ENCODE results near the gene ZAR1L.
"Not testable (repeated sequence)": the region's sequence is repeated elsewhere in the genome, so short reads cannot be mapped to it uniquely, and the experiment has no call there.

The ZAR1L gene

GRCh38 chr13:32315238-32316027 is at the start of gene ZAR1L, which contains the start of gene BRCA2:
Gene ZAR1L (minus strand): TSS chr13:32315363. CDS start chr13:32311925, 3,438 bp downstream.
Gene BRCA2 (plus strand): TSS chr13:32315508. CDS start chr13:32316461, 953 bp downstream.
- Histone ChIP-seq H3K36me3 (ENCODE audit: control insufficient read depth in 1 of 2, insufficient read depth in 2 of 2, low read length in 2 of 2) (peaks cover 0 to 4% of the 10 kb centered on the region in 2 donors), H3K4me3 (ENCODE audit: low read depth in 1 of 2, low read length in 2 of 2) (peak within 1 kb of the TSS; percentile 88 to 96), H3K4me1 (ENCODE audit: control insufficient read depth in 1 of 2, insufficient read depth in 2 of 2, low read length in 2 of 2) (peaks cover 0 to 6% of the 10 kb centered on the region in 2 donors), H3K27ac (ENCODE audit: low read length) (peak within 1 kb of the TSS; percentile 99), H3K9me3 (ENCODE audit: control insufficient read depth in 1 of 2, low read length in 2 of 2) (no peaks in the 10 kb centered on the region), H3K27me3 (ENCODE audit: low read depth, low read length) (no peaks in the 10 kb centered on the region)

GRCh38 chr13:32362574-32362973 is 47.4 kb upstream of the ZAR1L start:
- H3K27me3 ChIP-seq (ENCODE audit: low read depth, low read length), result no peaks in the 10 kb centered on the region
- no peaks in the 10 kb centered on the region for H3K9me3 ChIP-seq (ENCODE audit: control insufficient read depth in 1 of 2, low read length in 2 of 2)
- no peak overlapping the region for H3K4me3 ChIP-seq (ENCODE audit: low read depth in 1 of 2, low read length in 2 of 2)
- H3K4me1 ChIP-seq (ENCODE audit: control insufficient read depth in 1 of 2, insufficient read depth in 2 of 2, low read length in 2 of 2), result no peaks in the 10 kb centered on the region
- H3K27ac ChIP-seq (ENCODE audit: low read length), result no peak overlapping the region
- H3K36me3 ChIP-seq (ENCODE audit: control insufficient read depth in 1 of 2, insufficient read depth in 2 of 2, low read length in 2 of 2), result no peaks in the 10 kb centered on the region

GRCh38 chr13:32355935-32356334 is 40.8 kb upstream of the ZAR1L start:
- not testable (repeated sequence) for H3K36me3 ChIP-seq (ENCODE audit: control insufficient read depth in 1 of 2, insufficient read depth in 2 of 2, low read length in 2 of 2)

GRCh38 chr13:32354040-32354439 is 38.9 kb upstream of the ZAR1L start:
- H3K27me3 ChIP-seq (ENCODE audit: low read depth, low read length), result no peaks in the 10 kb centered on the region
- no peak overlapping the region for H3K27ac ChIP-seq (ENCODE audit: low read length)
- no peaks in the 10 kb centered on the region for H3K36me3 ChIP-seq (ENCODE audit: control insufficient read depth in 1 of 2, insufficient read depth in 2 of 2, low read length in 2 of 2)
- no peaks in the 10 kb centered on the region for H3K9me3 ChIP-seq (ENCODE audit: control insufficient read depth in 1 of 2, low read length in 2 of 2)
- H3K4me1 ChIP-seq (ENCODE audit: control insufficient read depth in 1 of 2, insufficient read depth in 2 of 2, low read length in 2 of 2), result no peaks in the 10 kb centered on the region
- H3K4me3 ChIP-seq (ENCODE audit: low read depth in 1 of 2, low read length in 2 of 2), result no peak overlapping the region

More at GRCh38 chr13:32355935-32356334, 40.8 kb upstream of the ZAR1L start:
- H3K27ac ChIP-seq (ENCODE audit: low read length); H3K27me3 ChIP-seq (ENCODE audit: low read depth, low read length); H3K4me1 ChIP-seq (ENCODE audit: control insufficient read depth in 1 of 2, insufficient read depth in 2 of 2, low read length in 2 of 2); H3K9me3 ChIP-seq (ENCODE audit: control insufficient read depth in 1 of 2, low read length in 2 of 2); H3K4me3 ChIP-seq (ENCODE audit: low read depth in 1 of 2, low read length in 2 of 2): not testable (repeated sequence)

- H3K36me3 ChIP-seq (ENCODE audit: control insufficient read depth in 1 of 2, insufficient read depth in 2 of 2, low read length in 2 of 2); H3K4me1 ChIP-seq (ENCODE audit: control insufficient read depth in 1 of 2, insufficient read depth in 2 of 2, low read length in 2 of 2); H3K27me3 ChIP-seq (ENCODE audit: low read depth, low read length); H3K4me3 ChIP-seq (ENCODE audit: low read depth in 1 of 2, low read length in 2 of 2); H3K27ac ChIP-seq (ENCODE audit: low read length); H3K9me3 ChIP-seq (ENCODE audit: control insufficient read depth in 1 of 2, low read length in 2 of 2): not testable (repeated sequence)
These were observed 35.8 kb upstream of the ZAR1L start for GRCh38 chr13:32350839-32351441.

GRCh38 chr13:32347651-32348050 is 32.5 kb upstream of the ZAR1L start:
- Histone ChIP-seq H3K27ac (ENCODE audit: low read length) (no peak overlapping the region), H3K27me3 (ENCODE audit: low read depth, low read length) (no peaks in the 10 kb centered on the region), H3K4me1 (ENCODE audit: control insufficient read depth in 1 of 2, insufficient read depth in 2 of 2, low read length in 2 of 2) (no peaks in the 10 kb centered on the region), H3K4me3 (ENCODE audit: low read depth in 1 of 2, low read length in 2 of 2) (no peak overlapping the region), H3K9me3 (ENCODE audit: control insufficient read depth in 1 of 2, low read length in 2 of 2) (no peaks in the 10 kb centered on the region), H3K36me3 (ENCODE audit: control insufficient read depth in 1 of 2, insufficient read depth in 2 of 2, low read length in 2 of 2) (no peaks in the 10 kb centered on the region)

GRCh38 chr13:32340914-32341313 is 25.8 kb upstream of the ZAR1L start:
- H3K9me3 ChIP-seq (ENCODE audit: control insufficient read depth in 1 of 2, low read length in 2 of 2), result no peaks in the 10 kb centered on the region
- H3K27ac ChIP-seq (ENCODE audit: low read length), result no peak overlapping the region
- no peaks in the 10 kb centered on the region for H3K36me3 ChIP-seq (ENCODE audit: control insufficient read depth in 1 of 2, insufficient read depth in 2 of 2, low read length in 2 of 2)
- no peak overlapping the region for H3K4me3 ChIP-seq (ENCODE audit: low read depth in 1 of 2, low read length in 2 of 2)
- H3K4me1 ChIP-seq (ENCODE audit: control insufficient read depth in 1 of 2, insufficient read depth in 2 of 2, low read length in 2 of 2), result no peaks in the 10 kb centered on the region
- no peaks in the 10 kb centered on the region for H3K27me3 ChIP-seq (ENCODE audit: low read depth, low read length)

- no peaks in the 10 kb centered on the region for H3K4me1 ChIP-seq (ENCODE audit: control insufficient read depth in 1 of 2, insufficient read depth in 2 of 2, low read length in 2 of 2)
- H3K4me3 ChIP-seq (ENCODE audit: low read depth in 1 of 2, low read length in 2 of 2), result no peak overlapping the region
- H3K9me3 ChIP-seq (ENCODE audit: control insufficient read depth in 1 of 2, low read length in 2 of 2), result no peaks in the 10 kb centered on the region
- H3K36me3 ChIP-seq (ENCODE audit: control insufficient read depth in 1 of 2, insufficient read depth in 2 of 2, low read length in 2 of 2), result no peaks in the 10 kb centered on the region
- no peak overlapping the region for H3K27ac ChIP-seq (ENCODE audit: low read length)
- H3K27me3 ChIP-seq (ENCODE audit: low read depth, low read length), result no peaks in the 10 kb centered on the region
These were observed 19.5 kb upstream of the ZAR1L start for GRCh38 chr13:32334671-32335070.

GRCh38 chr13:32330441-32330840 is 15.3 kb upstream of the ZAR1L start:
- Histone ChIP-seq H3K27ac (ENCODE audit: low read length) (no peak overlapping the region), H3K4me3 (ENCODE audit: low read depth in 1 of 2, low read length in 2 of 2) (no peak overlapping the region), H3K27me3 (ENCODE audit: low read depth, low read length) (no peaks in the 10 kb centered on the region), H3K4me1 (ENCODE audit: control insufficient read depth in 1 of 2, insufficient read depth in 2 of 2, low read length in 2 of 2) (no peaks in the 10 kb centered on the region), H3K9me3 (ENCODE audit: control insufficient read depth in 1 of 2, low read length in 2 of 2) (no peaks in the 10 kb centered on the region), H3K36me3 (ENCODE audit: control insufficient read depth in 1 of 2, insufficient read depth in 2 of 2, low read length in 2 of 2) (no peaks in the 10 kb centered on the region)

- Histone ChIP-seq H3K27me3 (ENCODE audit: low read depth, low read length) (no peaks in the 10 kb centered on the region), H3K9me3 (ENCODE audit: control insufficient read depth in 1 of 2, low read length in 2 of 2) (no peaks in the 10 kb centered on the region), H3K4me3 (ENCODE audit: low read depth in 1 of 2, low read length in 2 of 2) (no peak overlapping the region), H3K36me3 (ENCODE audit: control insufficient read depth in 1 of 2, insufficient read depth in 2 of 2, low read length in 2 of 2) (no peaks in the 10 kb centered on the region), H3K4me1 (ENCODE audit: control insufficient read depth in 1 of 2, insufficient read depth in 2 of 2, low read length in 2 of 2) (no peaks in the 10 kb centered on the region), H3K27ac (ENCODE audit: low read length) (no peak overlapping the region)
These were observed 8.7 kb upstream of the ZAR1L start for GRCh38 chr13:32323912-32324311.

GRCh38 chr13:32320528-32320927 is 5.4 kb upstream of the ZAR1L start:
- no peaks in the 10 kb centered on the region for H3K27me3 ChIP-seq (ENCODE audit: low read depth, low read length)
- H3K9me3 ChIP-seq (ENCODE audit: control insufficient read depth in 1 of 2, low read length in 2 of 2), result no peaks in the 10 kb centered on the region
- H3K4me1 ChIP-seq (ENCODE audit: control insufficient read depth in 1 of 2, insufficient read depth in 2 of 2, low read length in 2 of 2), result peaks cover 0 to 6% of the 10 kb centered on the region in 2 donors
- H3K36me3 ChIP-seq (ENCODE audit: control insufficient read depth in 1 of 2, insufficient read depth in 2 of 2, low read length in 2 of 2), result peaks cover 0 to 4% of the 10 kb centered on the region in 2 donors
- no peak overlapping the region for H3K27ac ChIP-seq (ENCODE audit: low read length)
- no peak overlapping the region for H3K4me3 ChIP-seq (ENCODE audit: low read depth in 1 of 2, low read length in 2 of 2)
